ENCODE measurements around the gene IL17RA.

DNA sequence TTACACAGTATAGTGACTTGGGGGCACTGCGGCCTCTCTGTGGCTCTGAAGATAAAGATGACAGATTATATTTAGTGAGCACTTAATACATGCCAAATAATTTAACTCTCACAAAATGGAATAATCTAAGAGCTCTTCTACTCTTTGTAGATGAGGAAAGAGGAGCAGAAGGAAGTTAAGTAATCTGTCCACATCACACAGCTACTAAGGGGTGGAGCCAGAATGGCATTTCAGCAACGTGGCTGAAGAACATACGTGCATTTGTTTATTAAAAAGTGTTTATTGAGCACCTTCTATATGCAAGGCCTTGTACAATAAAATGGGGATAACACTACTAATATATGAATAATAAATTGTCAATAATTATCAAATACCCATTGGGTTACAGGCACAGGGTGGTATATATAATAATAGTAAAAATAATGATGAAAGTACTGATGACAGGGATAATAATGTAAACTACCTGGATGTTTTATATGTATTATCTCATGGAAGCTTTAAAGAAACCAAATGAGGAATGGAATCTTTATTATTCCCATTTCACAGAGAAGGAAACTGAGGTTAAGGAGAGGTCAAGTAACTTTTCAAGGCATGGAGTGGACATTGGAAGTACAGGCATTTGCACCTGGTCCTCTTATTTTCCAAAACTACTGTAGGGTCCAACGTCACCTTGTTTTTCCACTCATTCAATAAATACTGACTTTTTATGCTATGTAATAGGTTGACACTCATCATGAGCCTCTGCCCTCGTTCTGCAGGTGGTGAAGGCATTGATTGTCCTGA lies 38.0 kb upstream of the IL17RA start:
- TF ChIP-seq, protein P1, sequence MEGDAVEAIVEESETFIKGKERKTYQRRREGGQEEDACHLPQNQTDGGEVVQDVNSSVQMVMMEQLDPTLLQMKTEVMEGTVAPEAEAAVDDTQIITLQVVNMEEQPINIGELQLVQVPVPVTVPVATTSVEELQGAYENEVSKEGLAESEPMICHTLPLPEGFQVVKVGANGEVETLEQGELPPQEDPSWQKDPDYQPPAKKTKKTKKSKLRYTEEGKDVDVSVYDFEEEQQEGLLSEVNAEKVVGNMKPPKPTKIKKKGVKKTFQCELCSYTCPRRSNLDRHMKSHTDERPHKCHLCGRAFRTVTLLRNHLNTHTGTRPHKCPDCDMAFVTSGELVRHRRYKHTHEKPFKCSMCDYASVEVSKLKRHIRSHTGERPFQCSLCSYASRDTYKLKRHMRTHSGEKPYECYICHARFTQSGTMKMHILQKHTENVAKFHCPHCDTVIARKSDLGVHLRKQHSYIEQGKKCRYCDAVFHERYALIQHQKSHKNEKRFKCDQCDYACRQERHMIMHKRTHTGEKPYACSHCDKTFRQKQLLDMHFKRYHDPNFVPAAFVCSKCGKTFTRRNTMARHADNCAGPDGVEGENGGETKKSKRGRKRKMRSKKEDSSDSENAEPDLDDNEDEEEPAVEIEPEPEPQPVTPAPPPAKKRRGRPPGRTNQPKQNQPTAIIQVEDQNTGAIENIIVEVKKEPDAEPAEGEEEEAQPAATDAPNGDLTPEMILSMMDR (IDR thresholded peaks at IDR 0.05; ENCODE audit: insufficient read depth, low read length, poor library complexity, severe bottlenecking) = no peak
- TF ChIP-seq EZH2phosphoT487 (conservative IDR thresholded peaks at IDR 0.05; ENCODE audit: low read length) = no peak
